Calu3 (cell line): ENCODE data around the gene ATOH8. TPM values are rescaled to one million over a fixed set of nuclear protein-coding genes. Genes with fewer than 3 reads are reported as not detected.

Experiments
- BruUV-seq: library from RNA; stranded (reverse); fragments of 400-500 nt; replicated peaks from 2 replicates; lab custom pipeline; 2021; lab: Mats Ljungman, UMichigan
- CTCF ChIA-PET: fragments of 300-600 bp; sonication (Branson Sonifier 250); formaldehyde crosslinking; loops from one replicate; lab custom pipeline; 2022; ENCODE audit warnings: antibody characterized with exemption; lab: Charles Lee
- DNase-seq: peaks from one replicate; pipeline ENCODE4 v3.0.0; 2022
- H3K27ac Mint-ChIP-seq: one replicate; pipeline ENCODE4 v1.8.0; 2022; ENCODE audit warnings: mixed read lengths; ENCODE audit not compliant: unreplicated experiment
- H3K27me3 Mint-ChIP-seq: one replicate; pipeline ENCODE4 v1.8.0; 2022; ENCODE audit warnings: mixed read lengths; ENCODE audit not compliant: unreplicated experiment
- H3K36me3 Mint-ChIP-seq: one replicate; pipeline ENCODE4 v1.8.0; 2022; ENCODE audit warnings: mild to moderate bottlenecking, moderate library complexity, mixed read lengths; ENCODE audit not compliant: insufficient read depth, unreplicated experiment
- H3K4me1 Mint-ChIP-seq: one replicate; pipeline ENCODE4 v1.8.0; 2022; ENCODE audit warnings: mild to moderate bottlenecking, low read depth, mixed read lengths; ENCODE audit not compliant: unreplicated experiment
- H3K4me3 Mint-ChIP-seq: one replicate; pipeline ENCODE4 v1.8.0; 2022; ENCODE audit warnings: mild to moderate bottlenecking, low read depth, moderate library complexity, mixed read lengths; ENCODE audit not compliant: unreplicated experiment
- H3K9me3 Mint-ChIP-seq: one replicate; pipeline ENCODE4 v1.8.0; 2022; ENCODE audit warnings: low read depth, mixed read lengths; ENCODE audit not compliant: unreplicated experiment
- intact Hi-C: fragments of 100-400 bp; cut with micrococcal nuclease; formaldehyde crosslinking; loops from one replicate; pipeline ENCODE4 v1.10.0; 2022; ENCODE audit not compliant: unreplicated experiment
- total RNA-seq: library from RNA; stranded (reverse); gene quantifications from 2 replicates; pipeline ENCODE4 v1.2.3, GENCODE V29; 2022
- TF ChIP-seq, protein P1 (sequence below): fragments of 200-600 bp; IDR thresholded peaks from one replicate; pipeline ENCODE4 v1.8.0; 2022; ENCODE audit warnings: antibody characterized with exemption; ENCODE audit not compliant: unreplicated experiment

Gene ATOH8
- total RNA-seq, 1 experiment from 2014 or later = 0.19 TPM

DNA sequence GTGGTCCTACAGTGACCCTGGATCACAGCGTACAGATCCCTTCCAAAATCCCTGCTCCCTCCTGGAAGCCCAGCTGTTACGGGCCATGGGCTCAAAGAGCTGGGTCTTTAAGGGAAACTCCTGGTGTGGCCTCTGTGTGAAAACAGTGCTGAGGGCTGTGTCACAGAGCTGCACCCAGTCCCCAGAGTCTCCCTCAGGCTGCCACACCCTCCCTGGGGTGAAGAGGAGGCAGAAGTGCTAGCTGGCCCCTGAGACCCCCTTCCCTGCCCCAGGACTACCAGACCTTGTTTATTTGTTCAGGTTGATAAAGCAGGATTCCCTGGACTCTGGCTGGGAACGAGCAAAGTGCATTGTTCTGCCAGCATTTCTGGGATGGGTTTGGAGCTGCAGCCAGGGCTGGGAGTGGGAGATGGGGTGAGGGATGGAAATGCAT is 7.7 kb downstream of the ATOH8 start:
- Mint-ChIP-seq H3K27me3 (peaks cover 56% of the 10 kb centered on the region), H3K4me1 (peaks cover 19% of the 10 kb centered on the region)

DNA sequence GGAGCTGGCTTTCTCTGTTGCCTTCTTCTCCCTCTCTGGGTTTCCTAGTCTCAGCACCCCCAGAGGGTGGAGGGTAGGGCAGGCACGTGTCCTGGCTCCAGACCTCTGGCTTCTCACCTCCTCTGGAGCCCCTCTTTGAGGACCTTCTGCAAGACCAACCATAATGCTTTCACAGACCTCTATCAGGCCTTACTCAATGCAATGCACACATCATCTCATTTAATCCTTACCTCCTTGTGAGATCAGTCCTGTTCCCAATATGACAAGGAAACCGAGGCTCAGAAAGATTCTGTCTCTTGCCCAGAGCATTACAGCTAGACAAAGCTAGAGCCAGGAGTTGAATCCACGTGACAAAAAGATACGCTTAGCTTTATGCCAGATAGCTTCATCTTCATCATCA is 8.2 kb downstream of the ATOH8 start:
- intact Hi-C loops = no loop called here
- Mint-ChIP-seq H3K27ac (no peak overlapping the region), H3K4me3 (no peak overlapping the region), H3K36me3 (no peaks in the 10 kb centered on the region), H3K9me3 (no peaks in the 10 kb centered on the region), H3K4me1 (peaks cover 19% of the 10 kb centered on the region), H3K27me3 (peaks cover 52% of the 10 kb centered on the region)
- TF ChIP-seq, protein P1, sequence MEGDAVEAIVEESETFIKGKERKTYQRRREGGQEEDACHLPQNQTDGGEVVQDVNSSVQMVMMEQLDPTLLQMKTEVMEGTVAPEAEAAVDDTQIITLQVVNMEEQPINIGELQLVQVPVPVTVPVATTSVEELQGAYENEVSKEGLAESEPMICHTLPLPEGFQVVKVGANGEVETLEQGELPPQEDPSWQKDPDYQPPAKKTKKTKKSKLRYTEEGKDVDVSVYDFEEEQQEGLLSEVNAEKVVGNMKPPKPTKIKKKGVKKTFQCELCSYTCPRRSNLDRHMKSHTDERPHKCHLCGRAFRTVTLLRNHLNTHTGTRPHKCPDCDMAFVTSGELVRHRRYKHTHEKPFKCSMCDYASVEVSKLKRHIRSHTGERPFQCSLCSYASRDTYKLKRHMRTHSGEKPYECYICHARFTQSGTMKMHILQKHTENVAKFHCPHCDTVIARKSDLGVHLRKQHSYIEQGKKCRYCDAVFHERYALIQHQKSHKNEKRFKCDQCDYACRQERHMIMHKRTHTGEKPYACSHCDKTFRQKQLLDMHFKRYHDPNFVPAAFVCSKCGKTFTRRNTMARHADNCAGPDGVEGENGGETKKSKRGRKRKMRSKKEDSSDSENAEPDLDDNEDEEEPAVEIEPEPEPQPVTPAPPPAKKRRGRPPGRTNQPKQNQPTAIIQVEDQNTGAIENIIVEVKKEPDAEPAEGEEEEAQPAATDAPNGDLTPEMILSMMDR = no peak
- BruUV-seq = no TSS peak
- DNase-seq = no peak
- CTCF ChIA-PET = interaction anchor here (1.8 kb wide), 1 partner anchor 19 kb away, joined by 4 read pairs; no protein-coding TSS in a partner anchor

More for the DNA sequence above, 7.7 kb downstream of the ATOH8 start:
- TF ChIP-seq, protein P1 = no peak
- no peaks in the 10 kb centered on the region for H3K9me3 Mint-ChIP-seq
- no peak overlapping the region for H3K4me3 Mint-ChIP-seq
- intact Hi-C loops = no loop called here
- no peak overlapping the region for H3K27ac Mint-ChIP-seq
- CTCF ChIA-PET = interaction anchor here (1.5 to 1.8 kb wide), 2 partner anchors 11 to 19 kb away, joined by 4 to 7 read pairs; no protein-coding TSS in a partner anchor
- DNase-seq = no peak
- no TSS peak for BruUV-seq
- no peaks in the 10 kb centered on the region for H3K36me3 Mint-ChIP-seq

DNA sequence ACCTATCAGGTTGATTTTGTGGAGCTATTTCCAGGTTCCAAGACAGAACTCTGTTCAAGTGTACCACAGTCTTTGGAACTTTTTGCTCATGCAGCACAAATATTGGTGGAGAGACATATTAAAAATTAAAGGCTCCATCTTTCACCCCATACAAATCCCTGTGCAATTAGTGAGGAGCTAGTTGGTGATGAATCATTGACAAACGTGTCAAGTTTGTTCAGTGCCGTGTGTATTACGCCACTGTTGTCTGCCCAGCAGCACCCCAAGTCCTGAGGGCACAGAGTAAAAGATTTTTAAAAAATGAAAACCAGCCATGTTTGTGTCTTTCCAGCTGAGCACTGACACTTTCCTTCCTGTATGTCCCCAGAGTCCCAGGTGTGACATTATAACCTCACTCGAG is 9.3 kb downstream of the ATOH8 start:
- Mint-ChIP-seq H3K4me3 (no peak overlapping the region), H3K4me1 (peaks cover 19% of the 10 kb centered on the region), H3K9me3 (no peaks in the 10 kb centered on the region), H3K27ac (no peak overlapping the region), H3K27me3 (peaks cover 46% of the 10 kb centered on the region), H3K36me3 (no peaks in the 10 kb centered on the region)
- BruUV-seq = no TSS peak
- CTCF ChIA-PET = interaction anchor here (1.0 to 1.6 kb wide), 3 partner anchors 9 to 64 kb away, joined by 3 to 10 read pairs (median 3); no protein-coding TSS in a partner anchor
- no peak for DNase-seq
- TF ChIP-seq, protein P1 = no peak
- intact Hi-C loops = no loop called here

DNA sequence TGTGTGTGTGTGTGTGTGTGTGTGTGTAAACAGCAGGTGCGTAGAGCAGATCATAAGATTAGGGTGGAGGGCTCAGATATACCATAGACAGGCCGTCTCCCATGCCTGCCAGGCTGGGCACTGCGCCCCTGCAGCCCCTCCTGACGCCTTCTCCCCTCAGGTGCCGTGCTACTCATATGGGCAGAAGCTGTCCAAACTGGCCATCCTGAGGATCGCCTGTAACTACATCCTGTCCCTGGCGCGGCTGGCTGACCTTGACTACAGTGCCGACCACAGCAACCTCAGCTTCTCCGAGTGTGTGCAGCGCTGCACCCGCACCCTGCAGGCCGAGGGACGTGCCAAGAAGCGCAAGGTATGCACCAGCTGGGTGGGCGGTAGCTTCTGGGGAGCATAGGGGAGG is 10.0 kb downstream of the ATOH8 start:
- no peak overlapping the region for H3K27ac Mint-ChIP-seq
- DNase-seq = no peak
- intact Hi-C loops = no loop called here
- H3K27me3 Mint-ChIP-seq = peaks cover 46% of the 10 kb centered on the region
- no peak overlapping the region for H3K4me3 Mint-ChIP-seq
- H3K9me3 Mint-ChIP-seq = no peaks in the 10 kb centered on the region
- no TSS peak for BruUV-seq
- H3K36me3 Mint-ChIP-seq = no peaks in the 10 kb centered on the region
- CTCF ChIA-PET = interaction anchor here (1.3 to 1.6 kb wide), 2 partner anchors 8 to 11 kb away, joined by 3 to 10 read pairs; no protein-coding TSS in a partner anchor
- peaks cover 19% of the 10 kb centered on the region for H3K4me1 Mint-ChIP-seq
- TF ChIP-seq, protein P1 = no peak
